Measurements from ENCODE around the gene BPHL. TPM values are rescaled to one million over a fixed set of nuclear protein-coding genes. Genes with fewer than 3 reads are reported as not detected.

The BPHL gene
- total RNA-seq, 1 experiment from 2014 or later = 29.5 TPM

DNA sequence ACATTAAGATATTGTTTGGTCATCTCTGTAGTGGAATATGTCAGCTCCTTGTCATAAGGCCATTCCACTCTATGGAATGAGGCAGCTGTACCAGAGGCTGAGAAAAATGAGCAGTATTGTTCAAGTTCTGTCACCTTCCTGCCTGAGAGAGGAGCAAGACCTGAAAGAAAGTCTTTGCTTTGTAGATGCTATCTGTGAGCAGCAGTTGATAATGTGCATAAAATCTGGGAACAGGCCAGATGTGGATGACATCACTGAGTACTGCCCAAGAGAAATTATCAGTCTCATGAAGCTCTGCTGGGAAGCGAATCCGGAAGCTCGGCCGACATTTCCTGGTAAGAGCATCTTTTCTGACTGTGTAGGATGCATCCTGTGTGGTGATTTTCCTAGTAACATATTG, 33.4 kb upstream of the BPHL start:
- H3K4me3 ChIP-seq (ENCODE audit: low read depth, low read length) = no peak overlapping the region
- Mint-ChIP-seq H3K27ac (ENCODE audit: unreplicated experiment) (no peak overlapping the region), H3K4me1 (ENCODE audit: low read depth, unreplicated experiment) (no peaks in the 10 kb centered on the region), H3K9me3 (ENCODE audit: unreplicated experiment) (peaks cover 7% of the 10 kb centered on the region), H3K4me3 (ENCODE audit: unreplicated experiment) (no peak overlapping the region), H3K36me3 (ENCODE audit: insufficient read depth, unreplicated experiment) (peaks cover 64% of the 10 kb centered on the region), H3K27me3 (ENCODE audit: insufficient read depth, unreplicated experiment) (no peaks in the 10 kb centered on the region)
- peaks cover 4% of the 10 kb centered on the region for H3K36me3 ChIP-seq (ENCODE audit: control insufficient read depth, insufficient read depth, low read length)
- no peak for DNase-seq
- intact Hi-C loops (cut with micrococcal nuclease; ENCODE audit: unreplicated experiment) = no loop called here
- no peaks in the 10 kb centered on the region for H3K27me3 ChIP-seq (replicated peaks; ENCODE audit: control insufficient read depth, insufficient read depth, low read length)
- no peaks in the 10 kb centered on the region for H3K4me1 ChIP-seq
- BruUV-seq (replicated peaks) = no TSS peak
- no peak for TF ChIP-seq CTCF (IDR thresholded peaks at IDR 0.05; ENCODE audit: insufficient read depth in 1 of 2, low read depth in 1 of 2, low read length in 1 of 2, severe bottlenecking in 1 of 2, unreplicated experiment in 1 of 2)
- ChIA-PET POLR2A (no interaction called here), CTCF (no interaction called here)
- H3K9me3 ChIP-seq = no peaks in the 10 kb centered on the region

- Histone ChIP-seq H3K36me3 (ENCODE audit: control insufficient read depth, insufficient read depth, low read length) (peaks cover 4% of the 10 kb centered on the region), H3K27me3 (replicated peaks; ENCODE audit: control insufficient read depth, insufficient read depth, low read length) (no peaks in the 10 kb centered on the region), H3K4me3 (ENCODE audit: low read depth, low read length) (no peak overlapping the region), H3K9me3 (no peaks in the 10 kb centered on the region), H3K4me1 (no peaks in the 10 kb centered on the region)
- Mint-ChIP-seq H3K4me3 (ENCODE audit: unreplicated experiment) (no peak overlapping the region), H3K4me1 (ENCODE audit: low read depth, unreplicated experiment) (no peaks in the 10 kb centered on the region), H3K27me3 (ENCODE audit: insufficient read depth, unreplicated experiment) (no peaks in the 10 kb centered on the region), H3K9me3 (ENCODE audit: unreplicated experiment) (peaks cover 13% of the 10 kb centered on the region), H3K36me3 (ENCODE audit: insufficient read depth, unreplicated experiment) (peaks cover 57% of the 10 kb centered on the region), H3K27ac (ENCODE audit: unreplicated experiment) (no peak overlapping the region)
- no peak for TF ChIP-seq CTCF (IDR thresholded peaks at IDR 0.05; ENCODE audit: insufficient read depth in 1 of 2, low read depth in 1 of 2, low read length in 1 of 2, severe bottlenecking in 1 of 2, unreplicated experiment in 1 of 2)
- DNase-seq = no peak
- intact Hi-C loops (cut with micrococcal nuclease; ENCODE audit: unreplicated experiment) = no loop called here
- CTCF ChIA-PET = no interaction called here
- no TSS peak for BruUV-seq (replicated peaks)
- POLR2A ChIA-PET = no interaction called here
These were observed 32.1 kb upstream of the BPHL start for GRCh38 chr6:3086282-3086946.

DNA sequence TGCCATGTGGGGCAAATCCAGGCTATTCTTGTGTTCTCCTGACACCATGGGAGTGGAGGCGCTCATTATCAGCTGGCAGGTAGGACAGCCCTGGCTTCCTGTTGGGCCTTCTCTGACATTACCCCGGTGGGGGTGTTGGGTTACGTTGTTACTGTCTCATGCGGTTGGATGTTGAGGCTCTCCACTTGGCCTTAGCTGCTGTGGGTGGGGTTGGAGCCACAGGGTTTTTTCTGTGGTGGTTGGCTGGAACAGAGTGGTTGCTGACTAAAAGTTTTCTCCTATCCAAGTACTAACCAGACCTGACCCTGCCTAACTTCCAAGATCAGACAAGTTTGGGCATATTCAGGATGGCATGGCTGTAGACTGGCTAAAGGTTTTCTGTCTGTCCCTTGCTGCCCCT, 30.1 kb upstream of the BPHL start:
- H3K36me3 Mint-ChIP-seq (ENCODE audit: insufficient read depth, unreplicated experiment) = peaks cover 43% of the 10 kb centered on the region
- no peaks in the 10 kb centered on the region for H3K4me1 Mint-ChIP-seq (ENCODE audit: low read depth, unreplicated experiment)
- peaks cover 13% of the 10 kb centered on the region for H3K9me3 Mint-ChIP-seq (ENCODE audit: unreplicated experiment)
- H3K4me3 Mint-ChIP-seq (ENCODE audit: unreplicated experiment) = no peak overlapping the region
- Histone ChIP-seq H3K36me3 (ENCODE audit: control insufficient read depth, insufficient read depth, low read length) (peaks cover 4% of the 10 kb centered on the region), H3K27me3 (replicated peaks; ENCODE audit: control insufficient read depth, insufficient read depth, low read length) (no peaks in the 10 kb centered on the region), H3K4me1 (no peaks in the 10 kb centered on the region), H3K4me3 (ENCODE audit: low read depth, low read length) (no peak overlapping the region), H3K9me3 (no peaks in the 10 kb centered on the region)
- no TSS peak for BruUV-seq (replicated peaks)
- DNase-seq = no peak
- ChIA-PET CTCF (no interaction called here), POLR2A (no interaction called here)
- no peaks in the 10 kb centered on the region for H3K27me3 Mint-ChIP-seq (ENCODE audit: insufficient read depth, unreplicated experiment)
- intact Hi-C loops (cut with micrococcal nuclease; ENCODE audit: unreplicated experiment) = no loop called here
- H3K27ac Mint-ChIP-seq (ENCODE audit: unreplicated experiment) = no peak overlapping the region
- no peak for TF ChIP-seq CTCF (IDR thresholded peaks at IDR 0.05; ENCODE audit: insufficient read depth in 1 of 2, low read depth in 1 of 2, low read length in 1 of 2, severe bottlenecking in 1 of 2, unreplicated experiment in 1 of 2)
